HG03469 (cell line): ENCODE measurements around the gene TMEM266.

ENCODE experiments used
- ATAC-seq: cut with Tn5 transposase; IDR thresholded peaks from one replicate; pipeline ENCODE4 v1.9.1; 2021; ENCODE audit warnings: mild to moderate bottlenecking, moderate library complexity, moderate number of reproducible peaks; ENCODE audit not compliant: unreplicated experiment

TMEM266 gene

GRCh38 chr15:76160426-76161152 is 100.8 kb downstream of the TMEM266 start:
- no peak for ATAC-seq

- ATAC-seq = no peak
Observed at GRCh38 chr15:76161153-76162035, 101.6 kb downstream of the TMEM266 start.

- ATAC-seq = no peak
Observed at GRCh38 chr15:76162036-76162398, 102.2 kb downstream of the TMEM266 start.

- ATAC-seq = no peak
Observed at GRCh38 chr15:76162784-76163456, 103.1 kb downstream of the TMEM266 start.

- no peak for ATAC-seq
Observed at GRCh38 chr15:76163457-76164295, 103.9 kb downstream of the TMEM266 start.

GRCh38 chr15:76164602-76165001 is 104.8 kb downstream of the TMEM266 start:
- ATAC-seq = no peak

GRCh38 chr15:76165951-76166350 is 106.2 kb downstream of the TMEM266 start:
- no peak for ATAC-seq

- ATAC-seq = no peak
Observed at GRCh38 chr15:76168237-76168984, 108.6 kb downstream of the TMEM266 start.

- ATAC-seq = no peak
Observed at GRCh38 chr15:76169018-76169417, 109.2 kb downstream of the TMEM266 start.

- no peak for ATAC-seq
Observed at GRCh38 chr15:76169911-76170800, 110.4 kb downstream of the TMEM266 start.

GRCh38 chr15:76172782-76173181 is 113.0 kb downstream of the TMEM266 start:
- ATAC-seq = no peak

- no peak for ATAC-seq
Observed at GRCh38 chr15:76173317-76173834, 113.6 kb downstream of the TMEM266 start.

GRCh38 chr15:76174654-76175053 is 114.9 kb downstream of the TMEM266 start:
- ATAC-seq = no peak

GRCh38 chr15:76175442-76175841 is 115.7 kb downstream of the TMEM266 start:
- ATAC-seq = no peak

- no peak for ATAC-seq
Observed at GRCh38 chr15:76176059-76176458, 116.3 kb downstream of the TMEM266 start.

GRCh38 chr15:76176487-76177085 is 116.8 kb downstream of the TMEM266 start:
- no peak for ATAC-seq

GRCh38 chr15:76177491-76178040 is 117.8 kb downstream of the TMEM266 start:
- no peak for ATAC-seq
